ENCODE data around the gene USP22. TPM values are rescaled to one million over a fixed set of nuclear protein-coding genes. Genes with fewer than 3 reads are reported as not detected.

USP22 gene
- total RNA-seq, 2 donors from 2014 or later = 175 to 195 TPM

GRCh38 chr17:21025451-21025850, 17.4 kb downstream of the USP22 start:
- Mint-ChIP-seq H3K36me3 (ENCODE audit: insufficient read depth in 2 of 2) (peaks cover 8 to 41% of the 10 kb centered on the region in 2 donors), H3K4me3 (no peak overlapping the region), H3K9me3 (no peaks in the 10 kb centered on the region), H3K27me3 (ENCODE audit: low read depth) (no peaks in the 10 kb centered on the region), H3K27ac (peak overlapping the region; percentile 59), H3K4me1 (ENCODE audit: low read depth) (peaks cover 67% of the 10 kb centered on the region)
- ATAC-seq (replicated peaks in 1 of 2) (no peak), DNase-seq (no peak)

GRCh38 chr17:21024024-21024423, 18.8 kb downstream of the USP22 start:
- Mint-ChIP-seq H3K4me3 (no peak overlapping the region), H3K9me3 (no peaks in the 10 kb centered on the region), H3K27ac (peak overlapping the region; percentile 91), H3K36me3 (ENCODE audit: insufficient read depth in 2 of 2) (peaks cover 10 to 47% of the 10 kb centered on the region in 2 donors), H3K27me3 (ENCODE audit: low read depth) (no peaks in the 10 kb centered on the region), H3K4me1 (ENCODE audit: low read depth) (peaks cover 53% of the 10 kb centered on the region)
- no peak for ATAC-seq (replicated peaks in 1 of 2)
- DNase-seq = no peak

GRCh38 chr17:21021208-21021803, 21.5 kb downstream of the USP22 start:
- H3K27me3 Mint-ChIP-seq (ENCODE audit: low read depth) = no peaks in the 10 kb centered on the region
- no peak overlapping the region for H3K4me3 Mint-ChIP-seq
- no peaks in the 10 kb centered on the region for H3K9me3 Mint-ChIP-seq
- ATAC-seq (replicated peaks in 1 of 2) = no peak
- H3K4me1 Mint-ChIP-seq (ENCODE audit: low read depth) = peaks cover 35% of the 10 kb centered on the region
- DNase-seq = no peak
- peak overlapping the region; percentile 12 for H3K27ac Mint-ChIP-seq
- H3K36me3 Mint-ChIP-seq (ENCODE audit: insufficient read depth in 2 of 2) = peaks cover 17 to 56% of the 10 kb centered on the region in 2 donors

- H3K9me3 Mint-ChIP-seq = no peaks in the 10 kb centered on the region
- H3K36me3 Mint-ChIP-seq (ENCODE audit: insufficient read depth in 2 of 2) = peaks cover 17 to 56% of the 10 kb centered on the region in 2 donors
- H3K27me3 Mint-ChIP-seq (ENCODE audit: low read depth) = no peaks in the 10 kb centered on the region
- peak in 1 of 2 donors; percentile 17 for ATAC-seq (replicated peaks in 1 of 2)
- H3K27ac Mint-ChIP-seq = peak overlapping the region; percentile 72
- H3K4me1 Mint-ChIP-seq (ENCODE audit: low read depth) = peaks cover 28% of the 10 kb centered on the region
- DNase-seq = no peak
- no peak overlapping the region for H3K4me3 Mint-ChIP-seq
Measured at GRCh38 chr17:21020622-21021021, 22.2 kb downstream of the USP22 start.

GRCh38 chr17:21019976-21020586, 22.7 kb downstream of the USP22 start:
- peak in 1 of 2 donors; percentile 89 for ATAC-seq (replicated peaks in 1 of 2)
- Mint-ChIP-seq H3K27ac (peak overlapping the region; percentile 72), H3K4me3 (no peak overlapping the region), H3K4me1 (ENCODE audit: low read depth) (peaks cover 23% of the 10 kb centered on the region), H3K9me3 (no peaks in the 10 kb centered on the region), H3K27me3 (ENCODE audit: low read depth) (no peaks in the 10 kb centered on the region), H3K36me3 (ENCODE audit: insufficient read depth in 2 of 2) (peaks cover 15 to 51% of the 10 kb centered on the region in 2 donors)
- DNase-seq = peak; percentile 26 to 43

GRCh38 chr17:21018894-21019293, 23.9 kb downstream of the USP22 start:
- DNase-seq = no peak
- no peak overlapping the region for H3K4me3 Mint-ChIP-seq
- H3K4me1 Mint-ChIP-seq (ENCODE audit: low read depth) = peaks cover 11% of the 10 kb centered on the region
- no peaks in the 10 kb centered on the region for H3K27me3 Mint-ChIP-seq (ENCODE audit: low read depth)
- ATAC-seq (replicated peaks in 1 of 2) = no peak
- H3K9me3 Mint-ChIP-seq = no peaks in the 10 kb centered on the region
- H3K36me3 Mint-ChIP-seq (ENCODE audit: insufficient read depth in 2 of 2) = peaks cover 17 to 44% of the 10 kb centered on the region in 2 donors
- peak overlapping the region; percentile 13 for H3K27ac Mint-ChIP-seq

GRCh38 chr17:21017861-21018260, 24.9 kb downstream of the USP22 start:
- ATAC-seq (replicated peaks in 1 of 2) = no peak
- Mint-ChIP-seq H3K27ac (no peak overlapping the region), H3K36me3 (ENCODE audit: insufficient read depth in 2 of 2) (peaks cover 18 to 48% of the 10 kb centered on the region in 2 donors), H3K9me3 (no peaks in the 10 kb centered on the region), H3K27me3 (ENCODE audit: low read depth) (no peaks in the 10 kb centered on the region), H3K4me3 (no peak overlapping the region), H3K4me1 (ENCODE audit: low read depth) (peaks cover 4% of the 10 kb centered on the region)
- no peak for DNase-seq

- Mint-ChIP-seq H3K9me3 (no peaks in the 10 kb centered on the region), H3K36me3 (ENCODE audit: insufficient read depth in 2 of 2) (peaks cover 16 to 45% of the 10 kb centered on the region in 2 donors), H3K4me3 (no peak overlapping the region), H3K4me1 (ENCODE audit: low read depth) (no peaks in the 10 kb centered on the region), H3K27me3 (ENCODE audit: low read depth) (no peaks in the 10 kb centered on the region), H3K27ac (peak overlapping the region; percentile 44)
- no peak for ATAC-seq (replicated peaks in 1 of 2)
- no peak for DNase-seq
Measured at GRCh38 chr17:21017256-21017655, 25.6 kb downstream of the USP22 start.

GRCh38 chr17:21016826-21017225, 26.0 kb downstream of the USP22 start:
- H3K4me3 Mint-ChIP-seq = no peak overlapping the region
- ATAC-seq (replicated peaks in 1 of 2) (no peak), DNase-seq (no peak)
- peak overlapping the region; percentile 44 for H3K27ac Mint-ChIP-seq
- H3K4me1 Mint-ChIP-seq (ENCODE audit: low read depth) = no peaks in the 10 kb centered on the region
- H3K36me3 Mint-ChIP-seq (ENCODE audit: insufficient read depth in 2 of 2) = peaks cover 16 to 50% of the 10 kb centered on the region in 2 donors
- no peaks in the 10 kb centered on the region for H3K27me3 Mint-ChIP-seq (ENCODE audit: low read depth)
- no peaks in the 10 kb centered on the region for H3K9me3 Mint-ChIP-seq

- no peak overlapping the region for H3K27ac Mint-ChIP-seq
- ATAC-seq (replicated peaks in 1 of 2) = no peak
- no peaks in the 10 kb centered on the region for H3K9me3 Mint-ChIP-seq
- H3K27me3 Mint-ChIP-seq (ENCODE audit: low read depth) = no peaks in the 10 kb centered on the region
- peaks cover 16 to 57% of the 10 kb centered on the region in 2 donors for H3K36me3 Mint-ChIP-seq (ENCODE audit: insufficient read depth in 2 of 2)
- DNase-seq = no peak
- no peaks in the 10 kb centered on the region for H3K4me1 Mint-ChIP-seq (ENCODE audit: low read depth)
- no peak overlapping the region for H3K4me3 Mint-ChIP-seq
Measured at GRCh38 chr17:21015564-21015963, 27.2 kb downstream of the USP22 start.

- ATAC-seq (replicated peaks in 1 of 2) (no peak), DNase-seq (no peak)
- H3K27ac Mint-ChIP-seq = no peak overlapping the region
- H3K36me3 Mint-ChIP-seq (ENCODE audit: insufficient read depth in 2 of 2) = peaks cover 16 to 52% of the 10 kb centered on the region in 2 donors
- no peaks in the 10 kb centered on the region for H3K9me3 Mint-ChIP-seq
- no peaks in the 10 kb centered on the region for H3K27me3 Mint-ChIP-seq (ENCODE audit: low read depth)
- no peaks in the 10 kb centered on the region for H3K4me1 Mint-ChIP-seq (ENCODE audit: low read depth)
- H3K4me3 Mint-ChIP-seq = no peak overlapping the region
Measured at GRCh38 chr17:21014498-21014897, 28.3 kb downstream of the USP22 start.

GRCh38 chr17:21013983-21014382, 28.8 kb downstream of the USP22 start:
- H3K27ac Mint-ChIP-seq = peak overlapping the region; percentile 6
- ATAC-seq (replicated peaks in 1 of 2) (no peak), DNase-seq (no peak)
- H3K36me3 Mint-ChIP-seq (ENCODE audit: insufficient read depth in 2 of 2) = peaks cover 13 to 47% of the 10 kb centered on the region in 2 donors
- H3K4me3 Mint-ChIP-seq = no peak overlapping the region
- no peaks in the 10 kb centered on the region for H3K27me3 Mint-ChIP-seq (ENCODE audit: low read depth)
- H3K4me1 Mint-ChIP-seq (ENCODE audit: low read depth) = no peaks in the 10 kb centered on the region
- H3K9me3 Mint-ChIP-seq = no peaks in the 10 kb centered on the region

- peaks cover 11 to 45% of the 10 kb centered on the region in 2 donors for H3K36me3 Mint-ChIP-seq (ENCODE audit: insufficient read depth in 2 of 2)
- no peak for DNase-seq
- no peaks in the 10 kb centered on the region for H3K4me1 Mint-ChIP-seq (ENCODE audit: low read depth)
- H3K4me3 Mint-ChIP-seq = no peak overlapping the region
- no peak for ATAC-seq (replicated peaks in 1 of 2)
- H3K27ac Mint-ChIP-seq = no peak overlapping the region
- no peaks in the 10 kb centered on the region for H3K27me3 Mint-ChIP-seq (ENCODE audit: low read depth)
- no peaks in the 10 kb centered on the region for H3K9me3 Mint-ChIP-seq
Measured at GRCh38 chr17:21012736-21013135, 30.1 kb downstream of the USP22 start.
